WTC11 (cell line): Measurements from ENCODE around the gene SHC3.

Source experiments
- CREB1 ChIP-seq: sonication (generic); formaldehyde crosslinking; IDR thresholded peaks from 2 replicates; pipeline ENCODE4 v1.8.0; 2023; ENCODE audit warnings: mild to moderate bottlenecking, missing genetic modification reagents
- ESRRA ChIP-seq: sonication (generic); formaldehyde crosslinking; IDR thresholded peaks from 2 replicates; pipeline ENCODE4 v1.8.1; 2022; ENCODE audit warnings: mild to moderate bottlenecking, missing genetic modification reagents, borderline replicate concordance
- IRF2 ChIP-seq: sonication (generic); formaldehyde crosslinking; IDR thresholded peaks from 2 replicates; pipeline ENCODE4 v1.8.0; 2022; ENCODE audit warnings: low read depth, missing genetic modification reagents, borderline replicate concordance
- NFYB ChIP-seq: sonication (generic); formaldehyde crosslinking; conservative IDR thresholded peaks from 2 replicates; pipeline ENCODE4 v1.8.0; 2022; ENCODE audit warnings: low read depth, missing genetic modification reagents
- PRDM15 ChIP-seq: sonication (generic); formaldehyde crosslinking; IDR thresholded peaks from 2 replicates; pipeline ENCODE4 v1.8.0; 2022; ENCODE audit warnings: missing genetic modification reagents
- SMAD4 ChIP-seq: sonication (generic); formaldehyde crosslinking; IDR thresholded peaks from 2 replicates; pipeline ENCODE4 v1.8.0; 2022; ENCODE audit warnings: mild to moderate bottlenecking, missing genetic modification reagents
- TCF7 ChIP-seq: sonication (generic); formaldehyde crosslinking; IDR thresholded peaks from 2 replicates; pipeline ENCODE4 v1.8.0; 2022; ENCODE audit warnings: mild to moderate bottlenecking, low read depth, missing genetic modification reagents, moderate library complexity
- ZNF121 ChIP-seq: sonication (generic); formaldehyde crosslinking; IDR thresholded peaks from 2 replicates; pipeline ENCODE4 v1.8.0; 2023; ENCODE audit warnings: missing genetic modification reagents
- TF ChIP-seq, protein P1 (sequence below): sonication (generic); formaldehyde crosslinking; IDR thresholded peaks from 2 replicates; pipeline ENCODE4 v1.8.0; 2022; ENCODE audit warnings: mild to moderate bottlenecking, missing genetic modification reagents
- TF ChIP-seq, protein P2 (sequence below): fragments of 200-600 bp; IDR thresholded peaks from 2 replicates; pipeline ENCODE4 v1.8.0; 2022; ENCODE audit warnings: antibody characterized with exemption
- TF ChIP-seq, protein P3 (sequence below): sonication (generic); formaldehyde crosslinking; conservative IDR thresholded peaks from 2 replicates; pipeline ENCODE4 v1.8.1; 2022; ENCODE audit warnings: mild to moderate bottlenecking, missing genetic modification reagents

- TF ChIP-seq CREB1 (no peak), SMAD4 (CRISPR knock-in tag) (no peak), NFYB (no peak), IRF2 (CRISPR knock-in tag) (no peak), PRDM15 (CRISPR knock-in tag) (no peak), ZNF121 (no peak), ESRRA (CRISPR knock-in tag) (no peak), TCF7 (no peak)
- TF ChIP-seq, protein P1, sequence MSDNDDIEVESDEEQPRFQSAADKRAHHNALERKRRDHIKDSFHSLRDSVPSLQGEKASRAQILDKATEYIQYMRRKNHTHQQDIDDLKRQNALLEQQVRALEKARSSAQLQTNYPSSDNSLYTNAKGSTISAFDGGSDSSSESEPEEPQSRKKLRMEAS (CRISPR knock-in tag) = no peak
- TF ChIP-seq, protein P2, sequence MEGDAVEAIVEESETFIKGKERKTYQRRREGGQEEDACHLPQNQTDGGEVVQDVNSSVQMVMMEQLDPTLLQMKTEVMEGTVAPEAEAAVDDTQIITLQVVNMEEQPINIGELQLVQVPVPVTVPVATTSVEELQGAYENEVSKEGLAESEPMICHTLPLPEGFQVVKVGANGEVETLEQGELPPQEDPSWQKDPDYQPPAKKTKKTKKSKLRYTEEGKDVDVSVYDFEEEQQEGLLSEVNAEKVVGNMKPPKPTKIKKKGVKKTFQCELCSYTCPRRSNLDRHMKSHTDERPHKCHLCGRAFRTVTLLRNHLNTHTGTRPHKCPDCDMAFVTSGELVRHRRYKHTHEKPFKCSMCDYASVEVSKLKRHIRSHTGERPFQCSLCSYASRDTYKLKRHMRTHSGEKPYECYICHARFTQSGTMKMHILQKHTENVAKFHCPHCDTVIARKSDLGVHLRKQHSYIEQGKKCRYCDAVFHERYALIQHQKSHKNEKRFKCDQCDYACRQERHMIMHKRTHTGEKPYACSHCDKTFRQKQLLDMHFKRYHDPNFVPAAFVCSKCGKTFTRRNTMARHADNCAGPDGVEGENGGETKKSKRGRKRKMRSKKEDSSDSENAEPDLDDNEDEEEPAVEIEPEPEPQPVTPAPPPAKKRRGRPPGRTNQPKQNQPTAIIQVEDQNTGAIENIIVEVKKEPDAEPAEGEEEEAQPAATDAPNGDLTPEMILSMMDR = no peak
- TF ChIP-seq, protein P3, sequence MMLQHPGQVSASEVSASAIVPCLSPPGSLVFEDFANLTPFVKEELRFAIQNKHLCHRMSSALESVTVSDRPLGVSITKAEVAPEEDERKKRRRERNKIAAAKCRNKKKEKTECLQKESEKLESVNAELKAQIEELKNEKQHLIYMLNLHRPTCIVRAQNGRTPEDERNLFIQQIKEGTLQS = no peak
Observed at GRCh38 chr9:89187541-89187940, 8.9 kb upstream of the SHC3 start.
